ENCODE data around the gene GCNT3.

DNA sequence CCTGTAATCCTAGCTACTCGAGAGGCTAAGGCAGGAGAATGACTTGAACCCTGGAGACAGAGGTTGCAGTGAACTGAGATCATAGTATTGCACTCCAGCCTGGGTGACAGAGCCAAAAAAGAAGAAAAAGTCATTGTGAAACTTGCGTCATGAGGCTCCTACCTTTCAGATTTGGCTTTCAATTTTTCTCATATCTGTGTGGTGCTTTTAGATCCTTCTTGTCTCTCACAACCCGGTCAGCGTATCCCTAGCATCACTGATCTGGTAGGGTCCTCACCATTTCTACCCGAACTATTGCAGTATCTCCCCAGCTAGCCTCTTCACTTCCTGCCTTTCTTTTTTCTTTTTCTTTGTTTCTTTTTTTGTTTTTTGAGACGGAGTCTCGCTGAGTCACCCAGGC, 21.6 kb upstream of the GCNT3 start:
- TF ChIP-seq POLR2A (IDR thresholded peaks at IDR 0.05): no peak
- TF ChIP-seq, protein P1, sequence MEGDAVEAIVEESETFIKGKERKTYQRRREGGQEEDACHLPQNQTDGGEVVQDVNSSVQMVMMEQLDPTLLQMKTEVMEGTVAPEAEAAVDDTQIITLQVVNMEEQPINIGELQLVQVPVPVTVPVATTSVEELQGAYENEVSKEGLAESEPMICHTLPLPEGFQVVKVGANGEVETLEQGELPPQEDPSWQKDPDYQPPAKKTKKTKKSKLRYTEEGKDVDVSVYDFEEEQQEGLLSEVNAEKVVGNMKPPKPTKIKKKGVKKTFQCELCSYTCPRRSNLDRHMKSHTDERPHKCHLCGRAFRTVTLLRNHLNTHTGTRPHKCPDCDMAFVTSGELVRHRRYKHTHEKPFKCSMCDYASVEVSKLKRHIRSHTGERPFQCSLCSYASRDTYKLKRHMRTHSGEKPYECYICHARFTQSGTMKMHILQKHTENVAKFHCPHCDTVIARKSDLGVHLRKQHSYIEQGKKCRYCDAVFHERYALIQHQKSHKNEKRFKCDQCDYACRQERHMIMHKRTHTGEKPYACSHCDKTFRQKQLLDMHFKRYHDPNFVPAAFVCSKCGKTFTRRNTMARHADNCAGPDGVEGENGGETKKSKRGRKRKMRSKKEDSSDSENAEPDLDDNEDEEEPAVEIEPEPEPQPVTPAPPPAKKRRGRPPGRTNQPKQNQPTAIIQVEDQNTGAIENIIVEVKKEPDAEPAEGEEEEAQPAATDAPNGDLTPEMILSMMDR (IDR thresholded peaks at IDR 0.05): no peak

Measured in heart left ventricle (tissue), 13 donors.